Measurements from ENCODE around the gene SLC36A4.
"Not testable (repeated sequence)": the region's sequence is repeated elsewhere in the genome, so short reads cannot be mapped to it uniquely, and the experiment has no call there.

Gene SLC36A4

DNA sequence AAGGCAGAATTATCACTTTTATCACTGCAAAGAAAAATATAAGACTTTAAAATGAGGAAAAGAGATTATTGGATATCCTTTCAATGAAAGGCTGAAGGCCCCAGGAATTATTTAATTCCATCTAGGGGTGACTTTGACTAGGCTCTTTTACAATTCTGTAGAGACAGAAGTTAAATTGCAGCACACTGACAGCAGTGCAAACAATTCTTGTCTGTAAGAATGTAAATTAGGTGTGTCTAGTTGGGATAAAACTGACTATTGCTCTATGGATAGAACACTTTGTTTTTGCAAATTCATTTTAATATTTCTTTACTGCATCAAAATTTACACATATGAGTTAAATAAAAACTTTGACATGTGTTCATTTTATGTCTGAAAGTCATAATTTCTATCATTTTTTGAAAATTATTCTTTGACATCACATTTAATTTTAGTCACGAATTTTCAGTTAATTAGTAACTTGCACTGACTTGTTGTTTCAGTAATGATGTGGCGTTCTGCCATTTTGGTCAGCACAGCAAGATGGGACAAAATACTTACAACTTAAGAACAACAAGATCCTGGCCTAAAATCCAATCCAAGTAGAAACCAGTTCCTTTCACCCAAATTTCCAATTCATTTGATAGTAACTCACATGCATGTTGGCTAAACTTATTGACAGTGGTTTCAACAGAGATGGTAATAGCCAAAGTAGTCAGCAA, 75.1 kb downstream of the SLC36A4 start:
- no peak for DNase-seq (ENCODE audit: low spot score)

DNA sequence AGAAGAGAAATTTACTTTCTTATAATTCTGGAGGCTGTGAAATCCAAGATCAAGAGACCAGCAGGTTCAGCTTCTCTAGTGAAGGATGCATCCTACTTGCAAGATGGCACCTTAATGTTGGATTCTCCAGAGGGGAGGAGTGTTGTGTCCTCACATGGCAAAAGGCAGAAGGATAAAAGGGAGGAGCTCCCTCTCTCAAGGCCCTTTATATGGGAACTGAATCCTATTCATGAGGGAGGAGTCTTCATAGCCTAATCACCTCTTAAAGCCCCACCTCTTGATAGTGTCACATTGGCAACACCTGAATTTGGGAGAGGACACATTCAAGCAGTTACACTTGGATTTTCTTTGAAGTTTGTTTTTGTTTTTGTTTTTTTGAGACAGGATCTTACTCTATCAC, 79.5 kb downstream of the SLC36A4 start:
- no peak for DNase-seq (ENCODE audit: low spot score)

DNA sequence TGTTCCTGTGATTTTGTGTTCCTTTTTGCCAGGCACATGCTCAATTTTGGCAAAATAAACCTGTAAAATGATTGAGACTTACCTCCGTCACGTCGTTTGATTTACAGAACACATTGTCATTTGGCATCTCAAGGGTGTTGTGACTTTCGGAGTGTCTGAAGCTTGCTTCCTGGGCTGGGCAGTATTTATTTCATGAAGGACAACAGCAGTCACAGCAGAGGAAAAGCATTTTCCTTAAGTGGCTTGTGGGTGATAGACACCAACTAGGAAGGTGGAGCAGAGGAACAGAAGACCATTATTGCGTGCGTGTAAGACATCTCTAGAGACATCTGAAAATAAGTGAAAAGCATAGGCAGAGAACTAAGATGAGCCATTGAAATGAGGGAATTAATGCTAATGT, 80.2 kb downstream of the SLC36A4 start:
- DNase-seq (ENCODE audit: low spot score), result no peak

DNA sequence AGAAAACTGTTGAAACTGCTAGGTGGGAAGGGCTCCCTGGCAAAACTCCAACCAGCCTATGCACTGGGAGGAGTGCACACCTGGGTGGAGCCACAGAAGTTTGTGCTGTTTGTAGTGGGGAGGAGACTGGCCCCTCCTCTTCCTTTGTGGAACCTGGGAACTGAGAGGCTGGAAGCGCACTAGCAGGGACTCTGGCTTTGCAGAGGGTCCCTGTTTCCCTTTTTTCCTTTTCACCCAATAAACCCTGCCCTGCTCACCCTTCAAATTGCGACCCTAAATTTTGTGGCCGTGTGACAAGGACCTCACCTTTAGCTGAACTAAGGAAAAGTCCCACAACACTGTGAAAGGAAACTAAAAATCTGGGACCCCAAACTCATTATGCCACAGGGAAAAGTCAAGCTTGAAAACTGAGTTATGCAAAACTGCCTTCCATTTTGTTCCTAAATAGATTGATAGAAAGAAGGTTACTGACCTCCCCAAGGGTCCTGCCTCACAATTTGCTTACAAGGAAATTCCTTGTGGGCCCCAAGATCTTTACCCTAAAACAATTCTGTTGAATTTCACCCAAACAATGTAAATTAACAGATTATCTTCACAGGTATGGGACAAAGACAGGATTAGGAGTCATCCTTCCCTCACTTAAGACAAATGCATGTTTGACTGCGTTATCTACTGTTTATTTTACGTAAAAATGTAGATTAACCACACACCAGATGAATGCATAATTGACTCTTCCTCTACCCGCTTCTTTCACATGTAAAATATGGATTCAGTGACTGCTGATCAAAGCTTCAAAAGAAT, 81.0 kb downstream of the SLC36A4 start:
- DNase-seq (ENCODE audit: low spot score), result no peak

DNA sequence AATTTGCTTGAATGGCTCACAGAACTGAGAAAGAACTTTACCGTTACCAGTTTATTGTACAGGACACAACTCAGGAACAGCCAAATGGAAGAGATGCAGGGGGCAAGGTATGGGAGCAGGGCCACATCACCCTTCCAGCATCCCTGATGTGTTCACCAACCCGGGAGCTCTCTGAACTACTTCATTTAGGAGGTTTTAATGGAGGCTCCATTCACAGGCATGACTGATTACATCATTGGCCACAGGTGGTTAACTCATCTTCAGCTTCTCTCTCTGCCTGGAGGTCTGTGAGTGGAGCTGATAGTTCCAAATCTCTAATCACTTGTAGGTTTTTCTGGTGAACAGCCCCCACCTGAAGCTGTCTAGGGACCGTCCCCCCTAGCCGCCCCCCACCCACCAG, 83.5 kb downstream of the SLC36A4 start:
- no peak for DNase-seq (ENCODE audit: low spot score)

DNA sequence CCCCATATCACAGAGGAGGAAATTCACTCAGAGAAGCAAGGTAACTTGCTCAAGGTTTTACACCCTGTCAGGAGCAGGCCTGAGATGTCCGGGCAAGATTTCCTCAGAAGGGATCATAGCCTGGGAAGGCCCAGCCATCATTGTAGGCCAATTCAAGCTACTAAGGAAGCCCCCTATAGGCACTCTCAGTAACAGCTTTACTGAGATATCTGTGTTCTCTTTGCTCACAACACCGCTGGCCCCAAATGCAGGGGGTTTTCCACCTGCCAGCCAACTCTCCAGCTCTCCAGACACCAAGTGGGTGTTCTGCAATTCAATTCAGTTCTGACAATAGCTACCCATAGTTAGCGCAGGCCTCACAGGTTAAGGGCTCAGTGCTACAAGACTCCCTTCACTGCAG, 84.0 kb downstream of the SLC36A4 start:
- no peak for DNase-seq (ENCODE audit: low spot score)

DNA sequence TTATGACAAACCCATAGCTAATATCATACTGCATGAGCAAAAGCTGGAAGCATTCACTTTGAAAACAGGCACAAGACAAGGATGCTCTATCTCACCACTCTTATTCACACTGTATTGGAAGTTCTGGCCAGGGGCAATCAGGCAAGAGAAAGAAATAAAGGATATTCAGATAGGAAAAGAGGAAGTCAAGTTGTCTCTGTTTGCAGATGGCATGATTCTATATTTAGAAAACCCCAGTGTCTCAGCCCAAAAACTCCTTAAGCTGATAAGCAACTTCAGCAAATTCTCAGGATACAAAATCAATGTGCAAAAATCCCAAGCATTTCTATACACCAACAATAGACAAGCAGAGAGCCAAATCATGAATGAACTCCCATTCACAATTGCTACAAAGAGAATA, 86.6 kb downstream of the SLC36A4 start:
- not testable (repeated sequence) for DNase-seq (ENCODE audit: low spot score)

DNA sequence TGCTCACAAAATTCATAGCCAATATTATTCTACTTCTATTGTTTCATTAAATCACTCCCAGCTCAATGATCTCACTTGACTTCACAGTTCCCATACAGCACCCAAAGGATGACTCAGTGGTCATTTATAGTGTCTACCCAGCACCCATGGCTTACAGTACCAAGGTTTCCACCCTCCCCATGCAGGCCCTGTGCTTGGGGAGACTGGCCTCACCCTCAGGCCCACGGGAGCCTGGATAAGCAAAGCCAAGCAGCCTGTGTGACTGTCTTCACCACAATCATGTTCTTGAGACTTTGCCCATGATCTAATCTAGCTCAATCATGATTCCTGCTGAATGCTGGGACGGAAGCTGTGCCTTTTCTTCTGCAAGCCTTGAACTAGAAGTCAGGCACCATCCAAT, 97.6 kb downstream of the SLC36A4 start:
- DNase-seq (ENCODE audit: low spot score), result no peak

DNA sequence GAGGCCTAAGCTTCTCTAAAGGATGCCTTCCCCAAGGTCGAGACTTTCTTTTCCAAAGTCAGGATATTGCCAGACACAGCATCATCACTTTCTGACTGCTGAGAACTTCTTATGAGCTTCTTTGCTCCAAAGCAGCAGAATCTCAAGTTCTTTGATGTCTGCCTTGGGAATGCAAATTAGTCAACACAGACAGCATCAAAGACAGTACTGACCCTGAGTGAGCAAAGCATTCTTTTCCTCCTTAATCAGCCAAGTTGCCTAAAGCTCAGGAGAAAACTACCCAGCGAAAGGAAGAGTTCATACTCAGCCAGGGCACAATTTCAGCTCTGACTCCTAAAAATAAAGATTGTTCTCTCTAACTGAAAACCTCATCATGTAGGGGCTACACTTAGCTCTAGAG, 98.0 kb downstream of the SLC36A4 start:
- DNase-seq (ENCODE audit: low spot score), result no peak
